ENCODE results near the gene MDFI.

GRCh38 chr6:41654151-41654697, 16.0 kb downstream of the MDFI start:
- TF ChIP-seq CTCF (IDR thresholded peaks at IDR 0.05) (no peak), JUN (CRISPR knock-in tag; IDR thresholded peaks at IDR 0.05) (no peak), CREB1 (CRISPR knock-in tag; IDR thresholded peaks at IDR 0.05) (no peak), E2F1 (CRISPR knock-in tag; IDR thresholded peaks at IDR 0.05) (no peak), MAX (CRISPR knock-in tag; IDR thresholded peaks at IDR 0.05) (no peak), MXD4 (CRISPR knock-in tag; IDR thresholded peaks at IDR 0.05; ENCODE audit: borderline replicate concordance) (no peak), ZNF512 (CRISPR knock-in tag; IDR thresholded peaks at IDR 0.05; ENCODE audit: borderline replicate concordance) (no peak), ELF4 (CRISPR knock-in tag; IDR thresholded peaks at IDR 0.05; ENCODE audit: low read depth) (no peak), ZNF121 (CRISPR knock-in tag; IDR thresholded peaks at IDR 0.05) (no peak), ATF1 (CRISPR knock-in tag; IDR thresholded peaks at IDR 0.05) (no peak), USF1 (CRISPR knock-in tag; IDR thresholded peaks at IDR 0.05) (no peak), ZNF317 (CRISPR knock-in tag; IDR thresholded peaks at IDR 0.05; ENCODE audit: borderline replicate concordance, low read depth) (no peak)
